GM12878 (cell line): Measurements from ENCODE around the gene TSPAN2. TPM values are rescaled to one million over a fixed set of nuclear protein-coding genes. Genes with fewer than 3 reads are reported as not detected.

Experiments used
- ATF7 ChIP-seq: fragments of 450-650 bp; IDR thresholded peaks from 2 replicates; pipeline ENCODE4 v1.6.1; 2016; ENCODE audit warnings: low read depth, mild to moderate bottlenecking
- BHLHE40 ChIP-seq, 2 experiments: fragments of 450-650 bp in 1 of 2; IDR thresholded peaks; 2 replicates each; pipeline ENCODE4 v1.6.1; 2011 to 2017; ENCODE audit warnings: low read depth in 2 of 2, borderline replicate concordance in 1 of 2, improper control_type of control experiment in 1 of 2, low read length in 1 of 2, mild to moderate bottlenecking in 1 of 2
- CBX5 ChIP-seq: sonication (generic); IDR thresholded peaks from 2 replicates; pipeline ENCODE4 v1.6.1; 2016; ENCODE audit warnings: low read depth, moderate library complexity, mild to moderate bottlenecking, inconsistent platforms
- CREM ChIP-seq: IDR thresholded peaks from 2 replicates; pipeline ENCODE4 v1.6.1; 2014; ENCODE audit warnings: antibody characterized with exemption, low read depth
- ELK1 ChIP-seq: IDR thresholded peaks from 2 replicates; pipeline ENCODE4 v1.6.1; 2012; ENCODE audit warnings: low read depth, low read length, improper control_type of control experiment
- EP300 ChIP-seq, 2 experiments: fragments of 150-350 bp in 1 of 2; IDR thresholded peaks; 2 replicates each; pipeline ENCODE4 v1.6.1; 2011 to 2012; ENCODE audit warnings: low read depth in 2 of 2, low read length in 2 of 2, borderline replicate concordance in 1 of 2, improper control_type of control experiment in 1 of 2, inconsistent platforms in 1 of 2; ENCODE audit not compliant: control insufficient read depth in 1 of 2
- EZH2 ChIP-seq: IDR thresholded peaks from 2 replicates; pipeline ENCODE4 v1.6.1; 2012; ENCODE audit warnings: low read depth, mild to moderate bottlenecking, control low read depth, inconsistent platforms, low read length, borderline replicate concordance; ENCODE audit not compliant: control insufficient read depth
- GATAD2B ChIP-seq: fragments of 450-650 bp; conservative IDR thresholded peaks from 2 replicates; pipeline ENCODE4 v1.6.1; 2017; ENCODE audit warnings: low read depth, mild to moderate bottlenecking, moderate library complexity
- JUNB ChIP-seq: IDR thresholded peaks from 2 replicates; pipeline ENCODE4 v1.6.1; 2016; ENCODE audit warnings: antibody characterized with exemption, mild to moderate bottlenecking
- KLF5 ChIP-seq: fragments of 450-650 bp; IDR thresholded peaks from 2 replicates; pipeline ENCODE4 v1.6.1; 2014; ENCODE audit warnings: mild to moderate bottlenecking; ENCODE audit not compliant: partially characterized antibody
- MEF2A ChIP-seq: IDR thresholded peaks from 2 replicates; pipeline ENCODE4 v1.6.1; 2011; ENCODE audit warnings: low read depth, mild to moderate bottlenecking, low read length, moderate library complexity; ENCODE audit not compliant: insufficient read depth
- MLLT1 ChIP-seq: fragments of 450-650 bp; IDR thresholded peaks from 2 replicates; pipeline ENCODE4 v1.6.1; 2016; ENCODE audit warnings: mild to moderate bottlenecking
- NR2C2 ChIP-seq: IDR thresholded peaks from 2 replicates; pipeline ENCODE4 v1.6.1; 2011; ENCODE audit warnings: borderline replicate concordance, low read depth; ENCODE audit not compliant: control insufficient read depth, insufficient read length
- PAX8 ChIP-seq: fragments of 450-650 bp; IDR thresholded peaks from 2 replicates; pipeline ENCODE4 v1.6.1; 2017; ENCODE audit warnings: mild to moderate bottlenecking, moderate library complexity
- RAD51 ChIP-seq: fragments of 450-650 bp; IDR thresholded peaks from 2 replicates; pipeline ENCODE4 v1.6.1; 2016; ENCODE audit warnings: moderate library complexity, mild to moderate bottlenecking, inconsistent platforms
- REST ChIP-seq: IDR thresholded peaks from 2 replicates; pipeline ENCODE4 v1.6.1; 2012; ENCODE audit warnings: mild to moderate bottlenecking, low read depth, low read length
- RUNX3 ChIP-seq: IDR thresholded peaks from 2 replicates; pipeline ENCODE4 v1.6.1; 2012; ENCODE audit warnings: low read length, inconsistent platforms
- USF1 ChIP-seq: IDR thresholded peaks from 2 replicates; pipeline ENCODE4 v1.6.1; 2011; ENCODE audit warnings: borderline replicate concordance, low read depth, mild to moderate bottlenecking, moderate library complexity, mixed read lengths, low read length; ENCODE audit not compliant: insufficient read depth; ENCODE audit errors: extremely low read length
- ZBTB33 ChIP-seq: fragments of 450-650 bp; IDR thresholded peaks from 2 replicates; pipeline ENCODE4 v1.6.1; 2017; ENCODE audit warnings: mild to moderate bottlenecking
- polyA plus RNA-seq, 11 experiments: library from polyadenylated mRNA; depleted of rRNA in 4 of 11; unstranded in 6 of 11; stranded (reverse) in 5 of 11; fragments of >200 nt; fragmentation: Nextera tagmentation in 4 of 11; fragmentation: Illumina TruSeq in 1 of 11; extraction: Ambion mirVana in 4 of 11; extraction: Trizol in 1 of 11; gene quantifications; 1 replicate in 1 of 11; 2 replicates in 10 of 11; pipeline versions ENCODE4 v1.2.1 to v1.2.3, GENCODE V29; 2011 to 2016; ENCODE audit warnings: inconsistent platforms in 2 of 11, missing spikeins in 2 of 11, low read depth in 1 of 11
- total RNA-seq, 4 experiments: library from RNA; depleted of rRNA in 3 of 4; stranded (reverse); fragments of >200 nt in 3 of 4; fragmentation: Illumina TruSeq in 1 of 4; extraction: Trizol in 1 of 4; gene quantifications; 2 replicates each; pipeline versions ENCODE4 v1.2.1 to v1.2.3, GENCODE V29; 2013 to 2021

TSPAN2 gene
- total and polyA plus RNA-seq, 10 of the 15 experiments (the other 5 are each of a cell fraction or from before 2014, with no cell fraction given), result under 0.01 to 0.73 TPM; not detected in 8

- TF ChIP-seq ZBTB33 (no peak), BHLHE40 (IDR thresholded peaks at IDR 0.05; ENCODE audit: borderline replicate concordance in 1 of 2, low read depth in 2 of 2, low read length in 1 of 2) (peak in 1 of 2 experiments; percentile 77; a peak in 2 of 4 replicates), MLLT1 (peak; percentile 31; the same call in 1 of the 2 replicates), MEF2A (peak; percentile 47; the same call in 1 of the 2 replicates), RAD51 (no peak), EZH2 (no peak), EP300 (IDR thresholded peaks at IDR 0.05; ENCODE audit: borderline replicate concordance in 1 of 2, control insufficient read depth in 1 of 2, low read depth in 2 of 2, low read length in 2 of 2) (peak in 1 of 2 experiments; percentile 32; a peak in 1 of 4 replicates), KLF5 (no peak), USF1 (no peak), GATAD2B (no peak), ELK1 (no peak), JUNB (no peak), REST (no peak), CREM (no peak), NR2C2 (no peak), CBX5 (no peak), RUNX3 (peak; percentile 33), ATF7 (no peak), PAX8 (no peak)
Observed at GRCh38 chr1:115073298-115074087, 15.8 kb downstream of the TSPAN2 start (continued).
